ENCODE results near the gene NPC2. TPM values are rescaled to one million over a fixed set of nuclear protein-coding genes. Genes with fewer than 3 reads are reported as not detected.

Gene NPC2
- total and polyA plus RNA-seq, 9 of the 15 experiments (the other 6 are each of a cell fraction or from before 2014, with no cell fraction given) = 16.6 to 74.1 (median 32.6) TPM

- no peak for TF ChIP-seq E2F4 (CRISPR knock-in tag; IDR thresholded peaks at IDR 0.05; ENCODE audit: low read depth)
- no peak for TF ChIP-seq PHF8 (IDR thresholded peaks at IDR 0.05; ENCODE audit: borderline replicate concordance, low read length)
- no peak for TF ChIP-seq FOXA3 (CRISPR knock-in tag; conservative IDR thresholded peaks at IDR 0.05 in 1 of 2, IDR thresholded peaks at IDR 0.05 in 1 of 2)
- no peak for TF ChIP-seq PHB2 (IDR thresholded peaks at IDR 0.05; ENCODE audit: low read depth)
- no TSS peak for BruUV-seq (replicated peaks)
- 0% methylated on average over 7 of the region's 7 CpGs for WGBS (ENCODE audit: insufficient coverage, low coverage, missing lambda C conversion rate)
- intact Hi-C loops (cut with micrococcal nuclease) (no loop called here), in situ Hi-C loops (cut with MboI) (loop anchor here (10.0 kb wide), 1 partner anchor 105 kb away; no protein-coding TSS in a partner anchor)
- no peak overlapping the region for H3K4me3 ChIP-seq
- no peak for FAIRE-seq
- no peaks in the 10 kb centered on the region; a peak in 1 of 5 replicates for H3K4me1 ChIP-seq (replicated peaks in 1 of 2; ENCODE audit: control insufficient read depth in 2 of 2, insufficient read depth in 2 of 2, low read length in 2 of 2)
- no peak for ATAC-seq
- no peak overlapping the region for H3K27ac ChIP-seq (ENCODE audit: extremely low read depth, low read depth, low read length)
- no peaks in the 10 kb centered on the region for H3K9me3 ChIP-seq (replicated peaks; ENCODE audit: control insufficient read depth, insufficient read depth, low read depth, low read length)
- no peak overlapping the region for H2AFZ ChIP-seq (ENCODE audit: low read depth, low read length)
- ChIA-PET CTCF (ENCODE audit: low intra/inter-chr PET ratio) (no interaction called here), POLR2A (interaction anchor here (0.7 to 1.2 kb wide), 2 partner anchors 114 to 224 kb away, joined by 3 read pairs; no protein-coding TSS in a partner anchor)
- no peak for DNase-seq (ENCODE audit: extremely low read depth in 1 of 4, low spot score in 3 of 4)
- H3K27me3 ChIP-seq (ENCODE audit: control insufficient read depth in 2 of 2, insufficient read depth in 2 of 2, low read length in 2 of 2) = peaks cover 0 to 17% of the 10 kb centered on the region in 2 experiments; a peak in 2 of 5 replicates
- H3K9ac ChIP-seq (ENCODE audit: insufficient read depth in 1 of 2, low read depth in 2 of 2, low read length in 2 of 2) = no peak overlapping the region
- H3K4me2 ChIP-seq (ENCODE audit: insufficient read depth, low read length) = no peak overlapping the region
- H3K36me3 ChIP-seq (ENCODE audit: control insufficient read depth, insufficient read depth, low read length) = no peaks in the 10 kb centered on the region
- no peaks in the 10 kb centered on the region for H3K9me1 ChIP-seq (ENCODE audit: control insufficient read depth, insufficient read depth, low read length)
- no peaks in the 10 kb centered on the region for H3K79me2 ChIP-seq (ENCODE audit: control insufficient read depth, insufficient read depth, low read length)
- no peaks in the 10 kb centered on the region for H4K20me1 ChIP-seq (replicated peaks; ENCODE audit: control insufficient read depth, insufficient read depth, low read length)
These were observed 23.3 kb downstream of the NPC2 start for GRCh38 chr14:74469548-74470518.

All from K562 (cell line).